Stomach smooth muscle (tissue), 2 donors: ENCODE measurements around the gene PDGFA.

Experiments
- H3K27ac ChIP-seq: one replicate; pipeline ENCODE4 v1.7.0; 2013; ENCODE audit warnings: mild to moderate bottlenecking, low read length, inconsistent platforms
- H3K27me3 ChIP-seq, 2 donors: one replicate each; pipeline ENCODE4 v1.7.0; 2013; ENCODE audit warnings: low read length in 2 of 2; ENCODE audit not compliant: insufficient read depth in 2 of 2, control insufficient read depth in 1 of 2
- H3K36me3 ChIP-seq, 2 donors: one replicate each; pipeline ENCODE4 v1.7.0; 2013; ENCODE audit warnings: low read length in 2 of 2; ENCODE audit not compliant: control insufficient read depth in 2 of 2, insufficient read depth in 2 of 2
- H3K4me1 ChIP-seq: one replicate; pipeline ENCODE4 v1.7.0; 2013; ENCODE audit warnings: low read length; ENCODE audit not compliant: control insufficient read depth, insufficient read depth
- H3K4me3 ChIP-seq, 2 donors: one replicate each; pipeline ENCODE4 v1.7.0; 2013; ENCODE audit warnings: low read length in 2 of 2
- H3K9ac ChIP-seq, 2 donors: one replicate each; pipeline ENCODE4 v1.7.0; 2013; ENCODE audit warnings: low read length in 2 of 2, mild to moderate bottlenecking in 1 of 2
- H3K9me3 ChIP-seq, 2 donors: one replicate each; pipeline ENCODE4 v1.7.0; 2013; ENCODE audit warnings: low read length in 2 of 2; ENCODE audit not compliant: control insufficient read depth in 2 of 2
- donor health status: healthy.
- donor health status: Pancreatic carcinoma.

The PDGFA gene

DNA sequence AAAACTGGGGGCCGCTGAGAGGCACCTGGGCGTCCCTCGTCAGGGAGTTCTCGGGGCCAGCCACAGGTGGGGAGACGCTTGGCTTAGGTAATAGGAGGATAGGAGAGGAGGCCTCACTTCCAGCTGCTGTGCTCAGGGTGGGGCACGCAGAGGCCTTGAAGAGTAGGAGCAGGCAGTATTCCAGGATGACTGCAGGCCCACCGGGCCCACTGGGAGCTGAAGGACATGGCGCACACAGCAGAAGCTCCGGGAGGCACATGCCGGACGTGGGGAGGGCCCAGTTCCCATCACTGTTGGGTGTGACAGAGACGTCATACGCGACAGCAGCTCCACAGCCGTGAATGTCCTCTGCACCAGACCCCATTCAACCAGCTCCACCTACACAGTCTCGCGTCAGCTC is 22.0 kb upstream of the PDGFA start:
- H3K27me3 ChIP-seq: no peaks in the 10 kb centered on the region
- H3K9me3 ChIP-seq: peaks cover 0 to 8% of the 10 kb centered on the region in 2 donors
- no peaks in the 10 kb centered on the region for H3K4me1 ChIP-seq
- no peaks in the 10 kb centered on the region for H3K36me3 ChIP-seq
- H3K27ac ChIP-seq: no peak overlapping the region
- H3K4me3 ChIP-seq: no peak overlapping the region
- no peak overlapping the region for H3K9ac ChIP-seq

GRCh38 chr7:540997-541396 is 21.4 kb upstream of the PDGFA start:
- Histone ChIP-seq H3K27me3 (no peaks in the 10 kb centered on the region), H3K4me3 (no peak overlapping the region), H3K9ac (no peak overlapping the region), H3K4me1 (no peaks in the 10 kb centered on the region), H3K36me3 (no peaks in the 10 kb centered on the region), H3K27ac (no peak overlapping the region), H3K9me3 (peaks cover 0 to 8% of the 10 kb centered on the region in 2 donors)

DNA sequence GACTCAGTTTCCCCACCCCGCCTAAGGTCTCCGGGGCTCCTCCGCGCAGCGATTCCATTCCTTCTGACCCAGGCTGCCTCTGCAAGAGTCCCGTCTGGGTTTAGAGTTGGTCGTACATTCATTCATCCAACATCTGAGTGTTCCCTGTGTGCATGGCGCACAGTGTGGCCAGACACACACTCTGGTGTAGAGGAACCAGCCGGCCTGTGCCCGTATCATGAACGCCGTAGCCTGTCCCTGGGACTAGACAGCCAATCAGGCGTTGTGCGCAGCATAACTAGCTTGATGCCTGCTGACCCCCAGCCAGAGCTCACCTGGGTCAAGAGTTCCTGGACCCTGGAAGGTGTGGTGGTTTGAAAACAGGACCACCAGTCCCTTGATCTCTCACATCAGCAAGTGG is 20.9 kb upstream of the PDGFA start:
- Histone ChIP-seq H3K36me3 (no peaks in the 10 kb centered on the region), H3K9me3 (peaks cover 0 to 8% of the 10 kb centered on the region in 2 donors), H3K27me3 (no peaks in the 10 kb centered on the region), H3K9ac (no peak overlapping the region), H3K4me3 (no peak overlapping the region), H3K27ac (no peak overlapping the region), H3K4me1 (no peaks in the 10 kb centered on the region)

DNA sequence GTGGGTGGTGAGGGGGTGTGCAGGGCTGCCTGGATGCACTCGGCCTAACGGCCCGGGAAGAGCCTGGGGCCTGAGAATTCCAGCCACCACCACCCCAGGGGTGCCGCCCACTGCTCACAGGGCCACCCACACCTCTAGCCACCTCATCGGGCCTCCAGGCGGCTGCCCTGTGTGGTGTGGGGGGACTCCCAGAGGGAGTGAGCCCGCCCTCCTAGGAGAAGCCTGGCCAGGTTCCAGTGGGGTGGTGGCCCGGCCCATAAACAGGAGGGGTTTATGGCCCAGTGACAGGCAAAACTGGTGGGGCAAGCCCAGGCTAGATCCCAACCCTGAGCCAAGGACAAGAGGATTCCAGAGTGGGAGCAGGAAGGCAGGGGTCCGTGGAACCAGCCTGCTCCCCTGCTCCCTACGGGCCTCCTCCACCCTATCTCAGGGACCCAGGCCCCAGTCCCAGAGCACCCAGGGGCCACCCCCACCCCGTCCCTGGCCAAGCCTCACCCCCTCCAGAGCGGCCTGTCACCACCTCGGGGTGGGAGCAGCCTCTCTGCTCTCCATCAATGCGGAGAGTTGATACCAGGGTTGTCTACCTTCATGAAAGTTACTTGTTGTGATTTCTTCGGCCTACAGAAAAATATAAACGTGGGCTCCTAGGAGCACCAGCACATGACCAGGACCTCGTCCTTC is 20.2 kb upstream of the PDGFA start:
- Histone ChIP-seq H3K27ac (no peak overlapping the region), H3K9me3 (peaks cover 0 to 8% of the 10 kb centered on the region in 2 donors), H3K36me3 (no peaks in the 10 kb centered on the region), H3K4me1 (no peaks in the 10 kb centered on the region), H3K9ac (no peak overlapping the region), H3K27me3 (no peaks in the 10 kb centered on the region), H3K4me3 (no peak overlapping the region)

- H3K9me3 ChIP-seq: peaks cover 0 to 8% of the 10 kb centered on the region in 2 donors
- no peak overlapping the region for H3K27ac ChIP-seq
- peaks cover 0 to 2% of the 10 kb centered on the region in 2 donors for H3K27me3 ChIP-seq
- no peaks in the 10 kb centered on the region for H3K4me1 ChIP-seq
- H3K4me3 ChIP-seq: no peak overlapping the region
- no peak overlapping the region for H3K9ac ChIP-seq
- no peaks in the 10 kb centered on the region for H3K36me3 ChIP-seq
These were observed 19.4 kb upstream of the PDGFA start for GRCh38 chr7:538764-539685.

DNA sequence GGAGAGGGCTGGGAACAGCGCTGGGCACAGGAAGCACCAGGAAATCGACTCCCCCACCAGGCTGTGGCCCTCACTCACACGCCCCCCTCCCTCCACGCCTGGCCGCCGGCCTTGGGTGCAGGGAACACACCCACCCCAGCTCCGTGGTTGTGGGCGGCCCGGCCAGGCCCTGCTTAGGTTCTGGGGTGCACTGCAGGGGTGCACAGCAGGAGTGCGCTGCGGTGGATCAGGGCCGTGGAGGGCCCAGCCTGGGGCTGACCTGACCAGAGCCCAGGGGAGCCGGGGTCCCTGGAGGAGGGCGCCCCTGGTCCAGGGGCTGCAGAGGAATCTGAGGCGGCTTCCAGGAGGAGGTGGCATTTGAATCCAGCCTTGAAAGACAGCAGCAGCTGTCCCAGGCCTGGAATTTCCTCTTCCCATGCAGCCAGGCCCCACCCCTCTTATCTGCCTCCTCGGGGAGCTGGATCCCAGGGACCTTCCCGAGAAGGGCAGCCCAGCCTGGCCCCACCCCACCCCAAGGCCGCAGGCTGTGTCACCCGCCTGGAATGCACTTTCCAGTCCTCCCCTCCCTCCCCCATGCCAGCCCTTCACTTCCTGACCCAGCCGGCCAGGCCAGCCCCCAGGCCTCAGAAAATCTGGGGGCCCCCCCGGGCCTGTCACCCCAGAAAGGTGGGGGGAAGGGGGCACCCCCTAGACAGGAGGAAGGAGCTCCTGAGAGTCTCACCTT is 18.4 kb upstream of the PDGFA start:
- H3K27ac ChIP-seq: no peak overlapping the region
- no peak overlapping the region for H3K4me3 ChIP-seq
- no peak overlapping the region for H3K9ac ChIP-seq
- peaks cover 0 to 8% of the 10 kb centered on the region in 2 donors for H3K9me3 ChIP-seq
- H3K36me3 ChIP-seq: no peaks in the 10 kb centered on the region
- H3K27me3 ChIP-seq: peaks cover 2 to 3% of the 10 kb centered on the region in 2 donors
- H3K4me1 ChIP-seq: no peaks in the 10 kb centered on the region

GRCh38 chr7:536231-536630 is 16.6 kb upstream of the PDGFA start:
- Histone ChIP-seq H3K27ac (no peak overlapping the region), H3K9me3 (peaks cover 0 to 8% of the 10 kb centered on the region in 2 donors), H3K4me1 (no peaks in the 10 kb centered on the region), H3K4me3 (no peak overlapping the region), H3K9ac (no peak overlapping the region), H3K27me3 (peaks cover 3 to 4% of the 10 kb centered on the region in 2 donors), H3K36me3 (no peaks in the 10 kb centered on the region)

GRCh38 chr7:534959-535358 is 15.3 kb upstream of the PDGFA start:
- Histone ChIP-seq H3K27me3 (peaks cover 3 to 4% of the 10 kb centered on the region in 2 donors), H3K4me1 (no peaks in the 10 kb centered on the region), H3K36me3 (no peaks in the 10 kb centered on the region), H3K4me3 (no peak overlapping the region), H3K9ac (no peak overlapping the region), H3K9me3 (peaks cover 0 to 5% of the 10 kb centered on the region in 2 donors), H3K27ac (no peak overlapping the region)

DNA sequence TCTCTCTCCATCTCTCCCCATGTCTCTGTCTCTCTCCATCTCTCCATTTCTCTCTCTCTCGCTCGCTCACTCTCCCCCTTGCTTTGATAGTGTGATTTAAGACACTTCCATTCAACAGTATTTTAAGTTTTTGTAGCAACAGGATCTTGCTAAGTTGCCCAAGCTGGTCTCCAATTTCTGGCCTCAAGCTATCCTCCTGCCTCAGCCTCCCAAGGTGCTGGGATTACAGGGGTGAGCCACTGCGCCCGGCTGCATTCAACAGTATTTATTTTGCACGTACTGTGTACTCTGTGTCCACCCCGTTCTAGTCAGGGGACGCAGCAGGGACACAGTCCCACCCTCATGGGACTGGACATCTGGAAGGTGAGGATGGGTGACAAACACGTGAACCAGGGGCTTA is 14.4 kb upstream of the PDGFA start:
- H3K9me3 ChIP-seq: peaks cover 0 to 5% of the 10 kb centered on the region in 2 donors
- no peaks in the 10 kb centered on the region for H3K36me3 ChIP-seq
- no peak overlapping the region for H3K9ac ChIP-seq
- H3K4me1 ChIP-seq: no peaks in the 10 kb centered on the region
- H3K4me3 ChIP-seq: no peak overlapping the region
- peaks cover 3 to 4% of the 10 kb centered on the region in 2 donors for H3K27me3 ChIP-seq
- H3K27ac ChIP-seq: no peak overlapping the region

DNA sequence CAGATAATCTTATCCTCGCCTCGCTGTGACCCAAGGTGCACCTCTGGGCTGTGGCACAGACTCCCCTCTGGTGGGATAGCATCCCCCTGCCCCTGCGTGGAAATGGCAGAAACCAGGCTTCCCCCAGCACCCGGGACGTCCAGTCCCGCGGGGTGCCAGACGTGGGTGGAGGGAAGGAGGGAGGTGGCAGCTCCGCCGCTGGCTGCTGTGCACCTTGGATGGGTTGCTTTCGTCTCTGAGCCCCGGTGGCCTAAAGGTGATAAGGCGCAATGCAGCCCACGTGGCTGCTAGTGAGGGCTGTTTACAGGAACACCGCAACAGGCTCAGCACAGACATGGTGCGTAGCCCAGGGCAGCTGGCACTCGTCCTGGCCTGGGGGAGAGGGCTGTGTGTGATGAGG is 13.6 kb upstream of the PDGFA start:
- Histone ChIP-seq H3K4me1 (no peaks in the 10 kb centered on the region), H3K4me3 (no peak overlapping the region), H3K36me3 (no peaks in the 10 kb centered on the region), H3K27me3 (peaks cover 3 to 4% of the 10 kb centered on the region in 2 donors), H3K9ac (no peak overlapping the region), H3K9me3 (peaks cover 0 to 5% of the 10 kb centered on the region in 2 donors), H3K27ac (no peak overlapping the region)
